HG02852 (cell line): ENCODE measurements around the gene MAP6D1.

ENCODE experiments used
- ATAC-seq: cut with Tn5 transposase; IDR thresholded peaks from one replicate; pipeline ENCODE4 v1.9.1; 2021; ENCODE audit warnings: mild to moderate bottlenecking, moderate library complexity; ENCODE audit not compliant: unreplicated experiment

The MAP6D1 gene

GRCh38 chr3:183825456-183826161, at the start of gene MAP6D1:
MAP6D1 (minus strand) TSS chr3:183825577; CDS start chr3:183825547, 30 bp downstream.
- ATAC-seq, result peak; percentile 63

GRCh38 chr3:183873914-183874313, 48.5 kb upstream of the MAP6D1 start:
- no peak for ATAC-seq

GRCh38 chr3:183871541-183871940, 46.2 kb upstream of the MAP6D1 start:
- no peak for ATAC-seq

- ATAC-seq, result no peak
Measured at GRCh38 chr3:183870563-183870962, 45.2 kb upstream of the MAP6D1 start.

GRCh38 chr3:183868796-183869195, 43.4 kb upstream of the MAP6D1 start:
- no peak for ATAC-seq

GRCh38 chr3:183862610-183863009, 37.2 kb upstream of the MAP6D1 start:
- no peak for ATAC-seq

- no peak for ATAC-seq
Measured at GRCh38 chr3:183857863-183858262, 32.5 kb upstream of the MAP6D1 start.

- no peak for ATAC-seq
Measured at GRCh38 chr3:183854318-183855035, 29.1 kb upstream of the MAP6D1 start.

- no peak for ATAC-seq
Measured at GRCh38 chr3:183845608-183846288, 20.4 kb upstream of the MAP6D1 start.

GRCh38 chr3:183845090-183845489, 19.7 kb upstream of the MAP6D1 start:
- ATAC-seq, result no peak

- no peak for ATAC-seq
Measured at GRCh38 chr3:183844606-183845005, 19.2 kb upstream of the MAP6D1 start.

- ATAC-seq, result no peak
Measured at GRCh38 chr3:183839751-183840150, 14.4 kb upstream of the MAP6D1 start.

GRCh38 chr3:183837894-183838293, 12.5 kb upstream of the MAP6D1 start:
- no peak for ATAC-seq

- no peak for ATAC-seq
Measured at GRCh38 chr3:183837390-183837789, 12.0 kb upstream of the MAP6D1 start.

GRCh38 chr3:183833516-183833915, 8.1 kb upstream of the MAP6D1 start:
- ATAC-seq, result no peak

GRCh38 chr3:183830187-183830586, 4.8 kb upstream of the MAP6D1 start:
- no peak for ATAC-seq

GRCh38 chr3:183829466-183829865, 4.1 kb upstream of the MAP6D1 start:
- ATAC-seq, result no peak

- no peak for ATAC-seq
Measured at GRCh38 chr3:183828538-183828870, 3.1 kb upstream of the MAP6D1 start.

GRCh38 chr3:183827809-183828537, 2.6 kb upstream of the MAP6D1 start:
- no peak for ATAC-seq

GRCh38 chr3:183826448-183827250, 1.3 kb upstream of the MAP6D1 start:
- no peak for ATAC-seq
